ENCODE measurements around the gene MYO1A.
"Not testable (repeated sequence)": the region's sequence is repeated elsewhere in the genome, so short reads cannot be mapped to it uniquely, and the experiment has no call there.

The MYO1A gene

GRCh38 chr12:56993346-56993745 is 56.6 kb downstream of the MYO1A start:
- DNase-seq (ENCODE audit: low read depth) = no peak

- no peak for DNase-seq (ENCODE audit: low read depth)
These were observed 58.3 kb downstream of the MYO1A start for GRCh38 chr12:56991319-56992246.

GRCh38 chr12:56990648-56991318 is 59.1 kb downstream of the MYO1A start:
- DNase-seq (ENCODE audit: low read depth) = no peak

- DNase-seq (ENCODE audit: low read depth) = no peak
These were observed 59.9 kb downstream of the MYO1A start for GRCh38 chr12:56989861-56990610.

- DNase-seq (ENCODE audit: low read depth) = no peak
These were observed 61.7 kb downstream of the MYO1A start for GRCh38 chr12:56988207-56988739.

- DNase-seq (ENCODE audit: low read depth) = peak; percentile 58
These were observed 62.3 kb downstream of the MYO1A start for GRCh38 chr12:56987551-56988053.

- no peak for DNase-seq (ENCODE audit: low read depth)
These were observed 62.9 kb downstream of the MYO1A start for GRCh38 chr12:56987011-56987410.

GRCh38 chr12:56985714-56986113 is 64.2 kb downstream of the MYO1A start:
- DNase-seq (ENCODE audit: low read depth) = not testable (repeated sequence)

- DNase-seq (ENCODE audit: low read depth) = no peak
These were observed 66.5 kb downstream of the MYO1A start for GRCh38 chr12:56983386-56983785.

GRCh38 chr12:56982578-56983236 is 67.2 kb downstream of the MYO1A start:
- DNase-seq (ENCODE audit: low read depth) = not testable (repeated sequence)

- no peak for DNase-seq (ENCODE audit: low read depth)
These were observed 68.9 kb downstream of the MYO1A start for GRCh38 chr12:56980941-56981530.

- DNase-seq (ENCODE audit: low read depth) = no peak
These were observed 69.7 kb downstream of the MYO1A start for GRCh38 chr12:56980268-56980667.

- no peak for DNase-seq (ENCODE audit: low read depth)
These were observed 70.3 kb downstream of the MYO1A start for GRCh38 chr12:56979628-56980027.

Data from stimulated activated CD8-positive, alpha-beta memory T cell treated with anti-CD3 and anti-CD28 coated beads, Interleukin-7, amount 100 ng/mL, for 24 hours (primary cell).